Superior temporal gyrus (tissue), 1 donor: ENCODE measurements around the gene SAPCD1.

Experiments
- DNase-seq: peaks from one replicate; pipeline ENCODE4 v3.0.0-alpha.2; 2016; ENCODE audit errors: extremely low spot score

Gene SAPCD1

GRCh38 chr6:31729515-31729978, 32.9 kb upstream of the SAPCD1 start:
- DNase-seq, result peak; percentile 79

GRCh38 chr6:31729979-31730630, 32.4 kb upstream of the SAPCD1 start:
- DNase-seq, result peak; percentile 64

- DNase-seq, result no peak
Observed at GRCh38 chr6:31730631-31731086, 31.8 kb upstream of the SAPCD1 start.

- DNase-seq, result no peak
Observed at GRCh38 chr6:31732029-31732428, 30.4 kb upstream of the SAPCD1 start.

GRCh38 chr6:31733734-31734133, 28.7 kb upstream of the SAPCD1 start:
- DNase-seq, result no peak

GRCh38 chr6:31734247-31734820, 28.1 kb upstream of the SAPCD1 start:
- DNase-seq, result no peak

GRCh38 chr6:31734821-31735406, 27.5 kb upstream of the SAPCD1 start:
- DNase-seq, result no peak

- no peak for DNase-seq
Observed at GRCh38 chr6:31736021-31736767, 26.3 kb upstream of the SAPCD1 start, which contains the start of gene CLIC1. CLIC1 (minus strand) TSS chr6:31736530; CDS start chr6:31736300, 230 bp downstream.

GRCh38 chr6:31736768-31737314, 25.6 kb upstream of the SAPCD1 start:
- no peak for DNase-seq

- DNase-seq, result no peak
Observed at GRCh38 chr6:31737315-31737990, 25.0 kb upstream of the SAPCD1 start.

GRCh38 chr6:31737991-31738979, 24.2 kb upstream of the SAPCD1 start:
- DNase-seq, result no peak

GRCh38 chr6:31739639-31740396, 22.6 kb upstream of the SAPCD1 start, which contains the start of gene MSH5:
MSH5 (plus strand) TSS chr6:31740005; CDS start chr6:31740467, 462 bp downstream.
- DNase-seq, result peak; percentile 100

- DNase-seq, result no peak
Observed at GRCh38 chr6:31740397-31741223, 21.8 kb upstream of the SAPCD1 start.

GRCh38 chr6:31741815-31742214, 20.6 kb upstream of the SAPCD1 start:
- no peak for DNase-seq

GRCh38 chr6:31742894-31743293, 19.6 kb upstream of the SAPCD1 start:
- DNase-seq, result no peak

GRCh38 chr6:31744422-31744821, 18.0 kb upstream of the SAPCD1 start:
- no peak for DNase-seq

GRCh38 chr6:31749301-31750036, 13.0 kb upstream of the SAPCD1 start:
- no peak for DNase-seq
